H1 (cell line): ENCODE results near the gene ZSWIM6. TPM values are rescaled to one million over a fixed set of nuclear protein-coding genes. Genes with fewer than 3 reads are reported as not detected.

Source experiments
- CTCF ChIA-PET: fragments of 300-600 bp; sonication (Branson Sonifier 250); formaldehyde crosslinking; loops from one replicate; lab custom pipeline; 2021; ENCODE audit not compliant: partially characterized antibody; lab: Charles Lee
- POLR2A ChIA-PET: fragments of 300-600 bp; sonication (Branson Sonifier 250); formaldehyde crosslinking; loops from one replicate; lab custom pipeline; 2021; ENCODE audit warnings: inconsistent platforms; ENCODE audit not compliant: partially characterized antibody; lab: Charles Lee
- DNase-seq, 2 experiments: peaks; one replicate each; pipeline versions ENCODE4 v3.0.0 to v3.0.0-alpha.2; 2010 to 2022; ENCODE audit warnings: low spot score in 2 of 2, low read depth in 1 of 2, mixed read lengths in 1 of 2
- FAIRE-seq: peaks from 2 replicates; lab custom pipeline; 2011; peaks lifted over from hg19 to GRCh38; lab: Jason Lieb, UNC
- H2AFZ ChIP-seq: 2 replicates; pipeline ENCODE4 v1.8.1; 2012; ENCODE audit warnings: low read length, inconsistent platforms
- H2AK5ac ChIP-seq: 2 replicates; pipeline ENCODE4 v1.6.1; 2013; ENCODE audit warnings: low read depth, low read length
- H2BK120ac ChIP-seq: replicated peaks from 2 replicates; pipeline ENCODE3; 2013; ENCODE audit warnings: low read depth, low read length, inconsistent platforms
- H2BK12ac ChIP-seq: 2 replicates; pipeline ENCODE4 v1.6.1; 2013; ENCODE audit warnings: low read depth, low read length
- H2BK15ac ChIP-seq: 2 replicates; pipeline ENCODE4 v1.6.1; 2013; ENCODE audit warnings: low read length
- H2BK20ac ChIP-seq: 2 replicates; pipeline ENCODE4 v1.6.1; 2013; ENCODE audit warnings: low read length
- H2BK5ac ChIP-seq: 2 replicates; pipeline ENCODE4 v1.6.1; 2013; ENCODE audit warnings: low read depth, low read length
- H3K14ac ChIP-seq: 2 replicates; pipeline ENCODE4 v1.6.1; 2013; ENCODE audit warnings: inconsistent platforms; ENCODE audit not compliant: insufficient read length
- H3K18ac ChIP-seq: 2 replicates; pipeline ENCODE4 v1.6.1; 2013; ENCODE audit warnings: low read length; ENCODE audit errors: extremely low read depth
- H3K23ac ChIP-seq: 2 replicates; pipeline ENCODE4 v1.6.1; 2013; ENCODE audit warnings: inconsistent platforms; ENCODE audit not compliant: insufficient read length
- H3K23me2 ChIP-seq: 2 replicates; pipeline ENCODE4 v1.6.1; 2013; ENCODE audit warnings: low read depth, low read length
- H3K27ac ChIP-seq: 2 replicates; pipeline ENCODE4 v1.6.1; 2011; ENCODE audit warnings: low read depth, low read length, inconsistent platforms
- H3K27me3 ChIP-seq, 4 experiments: replicated peaks in 1 of 4; 1 replicate in 1 of 4; 2 replicates in 3 of 4; pipeline versions ENCODE4 v1.6.1 to v1.8.1; 2011 to 2013; ENCODE audit warnings: low read length in 3 of 4, mild to moderate bottlenecking in 3 of 4, inconsistent platforms in 2 of 4, mixed read lengths in 2 of 4, moderate library complexity in 1 of 4; ENCODE audit not compliant: control insufficient read depth in 3 of 4, insufficient read depth in 3 of 4; ENCODE audit errors: extremely low read depth in 1 of 4
- H3K36me3 ChIP-seq, 4 experiments: 2 replicates each; pipeline versions ENCODE4 v1.6.1 to v1.8.1; 2011 to 2013; ENCODE audit warnings: mild to moderate bottlenecking in 4 of 4, low read length in 3 of 4, moderate library complexity in 2 of 4, control low read depth in 1 of 4, inconsistent platforms in 1 of 4; ENCODE audit not compliant: insufficient read depth in 4 of 4, control insufficient read depth in 2 of 4
- H3K4ac ChIP-seq: replicated peaks from 2 replicates; pipeline ENCODE3; 2013; ENCODE audit warnings: low read length, low read depth, mixed read lengths, inconsistent platforms; ENCODE audit not compliant: insufficient read length
- H3K4me1 ChIP-seq, 4 experiments: replicated peaks in 1 of 4; 1 replicate in 1 of 4; 2 replicates in 3 of 4; pipeline versions ENCODE4 v1.6.1 to v1.8.1; 2011 to 2013; ENCODE audit warnings: low read length in 3 of 4, inconsistent platforms in 2 of 4, mixed read lengths in 1 of 4; ENCODE audit not compliant: insufficient read depth in 4 of 4, control insufficient read depth in 3 of 4
- H3K4me2 ChIP-seq, 2 experiments: 2 replicates each; pipeline versions ENCODE4 v1.6.1 to v1.8.1; 2011 to 2013; ENCODE audit warnings: low read depth in 2 of 2, low read length in 2 of 2, control low read depth in 1 of 2, inconsistent platforms in 1 of 2, mild to moderate bottlenecking in 1 of 2; ENCODE audit not compliant: insufficient read depth in 1 of 2
- H3K4me3 ChIP-seq, 4 experiments: fragments of 200-600, 300-600 bp in 1 of 4; sonication (generic), shearing (Covaris generic), sonication (Bioruptor Twin) in 1 of 4; 2 replicates each; pipeline versions ENCODE4 v1.5.1 to v1.8.1; 2011 to 2016; ENCODE audit warnings: low read length in 4 of 4, low read depth in 3 of 4, control low read depth in 2 of 4, inconsistent platforms in 2 of 4, mild to moderate bottlenecking in 2 of 4, mixed read lengths in 1 of 4, moderate library complexity in 1 of 4; ENCODE audit not compliant: insufficient read depth in 2 of 4; ENCODE audit errors: extremely low read depth in 1 of 4
- H3K56ac ChIP-seq: replicated peaks from 2 replicates; pipeline ENCODE3; 2013; ENCODE audit warnings: low read depth, mild to moderate bottlenecking, mixed read lengths, low read length, inconsistent platforms; ENCODE audit not compliant: insufficient read length
- H3K79me1 ChIP-seq: 2 replicates; pipeline ENCODE4 v1.6.1; 2013; ENCODE audit warnings: low read depth, low read length, control low read depth
- H3K79me2 ChIP-seq, 2 experiments: 2 replicates each; pipeline versions ENCODE4 v1.6.1 to v1.8.1; 2012 to 2013; ENCODE audit warnings: low read length in 2 of 2, mild to moderate bottlenecking in 2 of 2, inconsistent platforms in 1 of 2; ENCODE audit not compliant: insufficient read depth in 2 of 2, control insufficient read depth in 1 of 2
- H3K9ac ChIP-seq, 4 experiments: replicated peaks in 1 of 4; 1 replicate in 1 of 4; 2 replicates in 3 of 4; pipeline versions ENCODE4 v1.6.1 to v1.8.1; 2011 to 2013; ENCODE audit warnings: low read depth in 3 of 4, low read length in 3 of 4, control low read depth in 2 of 4, mild to moderate bottlenecking in 2 of 4, moderate library complexity in 2 of 4, inconsistent platforms in 1 of 4; ENCODE audit errors: extremely low read depth in 1 of 4
- H3K9me3 ChIP-seq, 2 experiments: 2 replicates each; pipeline versions ENCODE4 v1.6.1 to v1.8.1; 2012 to 2013; ENCODE audit warnings: mild to moderate bottlenecking in 2 of 2, moderate library complexity in 2 of 2, control low read depth in 1 of 2, inconsistent platforms in 1 of 2, low read depth in 1 of 2, low read length in 1 of 2, mixed read lengths in 1 of 2; ENCODE audit not compliant: insufficient read depth in 2 of 2
- H4K20me1 ChIP-seq, 2 experiments: replicated peaks in 1 of 2; 2 replicates each; pipeline versions ENCODE3 to v1.8.1; 2011 to 2013; ENCODE audit warnings: inconsistent platforms in 2 of 2, low read length in 2 of 2, mild to moderate bottlenecking in 1 of 2; ENCODE audit not compliant: insufficient read depth in 2 of 2, control insufficient read depth in 1 of 2
- H4K5ac ChIP-seq: 2 replicates; pipeline ENCODE4 v1.6.1; 2013; ENCODE audit warnings: low read length, low read depth, mixed read lengths, inconsistent platforms; ENCODE audit not compliant: insufficient read length
- H4K8ac ChIP-seq: 2 replicates; pipeline ENCODE4 v1.8.0; 2013; ENCODE audit warnings: mild to moderate bottlenecking, moderate library complexity, low read length, inconsistent platforms; ENCODE audit not compliant: insufficient read depth; ENCODE audit errors: extremely low read depth
- H4K91ac ChIP-seq: replicated peaks from 2 replicates; pipeline ENCODE3; 2013; ENCODE audit warnings: low read length, mixed read lengths, inconsistent platforms; ENCODE audit not compliant: insufficient read length
- BACH1 ChIP-seq: IDR thresholded peaks from 2 replicates; pipeline ENCODE4 v1.6.1; 2012; ENCODE audit warnings: low read length, improper control_type of control experiment
- CTCF ChIP-seq, 3 experiments: IDR thresholded peaks; 1 replicate in 2 of 3; 2 replicates in 1 of 3; pipeline versions ENCODE4 v1.5.1 to v1.6.1; 2011; ENCODE audit warnings: low read length in 3 of 3, mild to moderate bottlenecking in 3 of 3, inconsistent platforms in 2 of 3, low read depth in 1 of 3, moderate library complexity in 1 of 3; ENCODE audit not compliant: insufficient read depth in 1 of 3; ENCODE audit errors: control extremely low read depth in 1 of 3
- HDAC6 ChIP-seq: IDR thresholded peaks from one replicate; pipeline ENCODE4 v1.7.1; 2012; ENCODE audit warnings: low read depth, mild to moderate bottlenecking, inconsistent platforms, low read length, moderate library complexity
- KDM4A ChIP-seq: IDR thresholded peaks from one replicate; pipeline ENCODE4 v1.7.1; 2012; ENCODE audit warnings: low read depth, mild to moderate bottlenecking, moderate library complexity, low read length, inconsistent platforms; ENCODE audit not compliant: severe bottlenecking
- WGBS, 2 experiments: shearing (Covaris generic) in 1 of 2; methylation state at CpG; one replicate each; pipeline versions ENCODE4 v1.1.6 to v1.1.7; 2013 to 2015; ENCODE audit warnings: low lambda C conversion rate in 2 of 2, mixed read lengths in 2 of 2, inconsistent platforms in 1 of 2, low coverage in 1 of 2, missing lambda C conversion rate in 1 of 2; ENCODE audit not compliant: insufficient replicate concordance in 2 of 2, insufficient coverage in 1 of 2, insufficient read length in 1 of 2; ENCODE audit errors: extremely low coverage in 1 of 2, missing lambda C conversion rate in 1 of 2; 5-methylcytosine and 5-hydroxymethylcytosine counted together
- polyA plus RNA-seq, 7 experiments: library from polyadenylated mRNA; depleted of rRNA in 3 of 7; stranded (reverse) in 5 of 7; unstranded in 2 of 7; fragments of >200 nt in 5 of 7; fragments of 200-250 nt in 2 of 7; gene quantifications; 1 replicate in 5 of 7; 2 replicates in 1 of 7; 4 replicates in 1 of 7; pipeline versions ENCODE4 v1.2.1 to v1.2.3, GENCODE V29; 2011 to 2013; ENCODE audit warnings: missing spikeins in 2 of 7, mixed read lengths in 2 of 7
- total RNA-seq: library from RNA; stranded (reverse); fragmentation: NEBNext Ultra II Directional; extraction: Animal tissue kit (Norgen Biotek cat#: 25700); gene quantifications from 2 replicates; pipeline ENCODE4 v1.2.1, GENCODE V29; 2021

Gene ZSWIM6
- total and polyA plus RNA-seq, 2 of the 8 experiments (the other 6 are each of a cell fraction or from before 2014, with no cell fraction given): 7.9 to 12.4 TPM

- H3K23me2 ChIP-seq: peaks cover 13% of the 10 kb centered on the region; the same call in 1 of the 2 replicates
- H3K18ac ChIP-seq: no peak overlapping the region
- H3K79me2 ChIP-seq: peaks cover 0 to 39% of the 10 kb centered on the region in 2 experiments; a peak in 2 of 4 replicates
- no peak overlapping the region for H4K91ac ChIP-seq
- DNase-seq (peak in 1 of 2 experiments; percentile 56), FAIRE-seq (no peak)
- no peak overlapping the region for H2BK120ac ChIP-seq
- 0% methylated on average over 12 of the region's 61 CpGs; no CpG with 5 or more reads in 1 of the 2 experiments for WGBS, 2 experiments
- TF ChIP-seq CTCF (IDR thresholded peaks at IDR 0.05; ENCODE audit: control extremely low read depth in 1 of 3, insufficient read depth in 1 of 3, low read depth in 1 of 3, low read length in 3 of 3) (no peak), KDM4A (peak; percentile 65), HDAC6 (no peak), BACH1 (peak; percentile 39)
- H3K4me3 ChIP-seq: peak overlapping the region; percentile 61 to 93 (median 66)
- no peak overlapping the region for H3K4ac ChIP-seq
- H2BK5ac ChIP-seq: no peak overlapping the region
- no peaks in the 10 kb centered on the region for H3K36me3 ChIP-seq
- no peak overlapping the region for H2BK12ac ChIP-seq
- H4K5ac ChIP-seq: no peak overlapping the region
- ChIA-PET CTCF (no interaction called here), POLR2A (interaction anchor here (1.2 to 1.3 kb wide), 3 partner anchors 12 to 47 kb away, joined by 3 to 4 read pairs (median 3); no protein-coding TSS in a partner anchor)
- H3K14ac ChIP-seq: no peak overlapping the region
- H4K8ac ChIP-seq: peak overlapping the region; percentile 82; the same call in 1 of the 2 replicates
- H3K56ac ChIP-seq: no peak overlapping the region
- no peak overlapping the region for H2AK5ac ChIP-seq
- peaks cover 26 to 35% of the 10 kb centered on the region in 2 experiments for H4K20me1 ChIP-seq
- H3K23ac ChIP-seq: no peak overlapping the region
- H2BK15ac ChIP-seq: no peak overlapping the region
- H2BK20ac ChIP-seq: no peak overlapping the region
- no peak overlapping the region for H3K27ac ChIP-seq
- peaks cover 3 to 16% (median 10%) of the 10 kb centered on the region in 4 experiments; a peak in 6 of 7 replicates for H3K4me1 ChIP-seq
- H2AFZ ChIP-seq: no peak overlapping the region
- H3K9me3 ChIP-seq: no peaks in the 10 kb centered on the region
- H3K79me1 ChIP-seq: no peaks in the 10 kb centered on the region
- H3K27me3 ChIP-seq: peaks cover 17 to 59% (median 42%) of the 10 kb centered on the region in 4 experiments
- H3K4me2 ChIP-seq: peak overlapping the region; percentile 46 to 71
- H3K9ac ChIP-seq: peak overlapping the region in 1 of 4 experiments; percentile 13; a peak in 1 of 7 replicates
Measured at GRCh38 chr5:61332851-61333320, 828 bp downstream of the ZSWIM6 start.
